NCI-H748 treated with DMSO at 0.1 percent for 48 hours (cell line): Measurements from ENCODE around the gene TDRD7.

Experiments used
- DNase-seq: peaks from one replicate; lab custom pipeline; 2025; lab: John Stamatoyannopoulos, UW

Gene TDRD7

DNA sequence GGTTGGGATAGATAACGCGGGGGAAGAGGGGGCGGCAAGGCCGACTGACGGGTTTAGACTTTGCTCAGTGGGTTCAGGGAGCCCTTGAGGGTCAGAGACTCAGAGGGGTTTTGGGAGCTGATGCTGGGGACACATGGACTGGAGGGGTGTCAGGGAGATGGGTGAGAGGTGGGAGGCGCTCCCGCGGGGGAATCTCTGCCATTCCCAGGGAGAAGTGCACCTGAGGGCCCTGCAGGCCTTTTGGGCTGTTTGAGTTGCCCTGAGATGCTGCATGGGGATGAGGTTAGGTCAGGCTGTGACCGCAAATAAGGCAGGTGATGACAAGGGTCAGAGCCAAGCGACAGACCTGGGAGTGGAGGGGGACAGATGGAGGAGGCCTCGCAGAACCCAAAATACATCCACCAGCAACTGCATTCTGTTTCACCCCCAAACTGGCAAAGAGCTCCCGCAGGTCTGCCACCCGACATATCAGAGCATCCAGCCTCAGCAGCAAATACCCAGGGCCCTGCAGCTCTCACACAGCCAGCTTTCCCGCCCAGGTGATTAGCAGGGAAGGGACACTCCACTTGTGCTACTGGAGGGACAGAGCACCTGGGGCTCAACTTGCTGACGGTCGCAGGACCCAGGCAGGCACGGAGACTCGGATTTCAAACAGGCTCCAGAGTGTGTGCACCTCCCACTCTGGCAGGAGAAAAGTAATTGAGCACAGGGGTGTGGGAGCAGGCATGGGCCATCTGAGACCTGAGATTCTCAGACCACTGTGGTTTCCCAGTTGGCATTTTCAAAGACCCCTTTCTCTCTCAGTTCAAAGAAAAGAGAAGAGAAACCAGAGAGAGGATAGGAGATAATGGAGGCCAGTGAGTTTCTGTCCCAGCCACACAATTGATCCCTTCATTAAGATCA is 116.0 kb downstream of the TDRD7 start:
- no peak for DNase-seq

GRCh38 chr9:97528529-97529230 is 116.8 kb downstream of the TDRD7 start:
- no peak for DNase-seq

- no peak for DNase-seq
Measured at GRCh38 chr9:97529363-97530076, 117.6 kb downstream of the TDRD7 start.

DNA sequence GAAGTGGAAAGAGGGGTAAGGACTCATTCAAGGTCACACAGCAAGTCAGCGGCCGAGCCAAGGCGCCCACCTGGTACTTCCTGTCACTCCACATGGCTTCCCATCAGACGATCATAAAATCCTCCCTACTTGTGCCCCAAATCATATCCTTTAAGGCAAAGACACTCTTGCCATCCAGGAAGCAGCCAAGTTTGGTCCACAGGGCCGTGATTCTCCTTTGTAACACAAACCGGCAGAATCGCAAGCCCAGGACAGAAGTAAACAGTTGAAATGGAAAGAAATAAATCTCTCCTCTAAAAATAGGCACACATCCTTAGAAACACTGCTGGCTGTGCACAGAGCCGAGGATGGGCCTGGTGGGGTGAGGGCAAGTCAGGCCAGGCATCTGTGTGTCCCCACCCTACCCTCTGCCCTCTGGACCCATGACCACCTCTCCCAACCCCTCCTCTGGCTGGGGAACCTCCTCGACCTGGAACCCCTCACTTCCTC is 120.0 kb downstream of the TDRD7 start:
- no peak for DNase-seq

DNA sequence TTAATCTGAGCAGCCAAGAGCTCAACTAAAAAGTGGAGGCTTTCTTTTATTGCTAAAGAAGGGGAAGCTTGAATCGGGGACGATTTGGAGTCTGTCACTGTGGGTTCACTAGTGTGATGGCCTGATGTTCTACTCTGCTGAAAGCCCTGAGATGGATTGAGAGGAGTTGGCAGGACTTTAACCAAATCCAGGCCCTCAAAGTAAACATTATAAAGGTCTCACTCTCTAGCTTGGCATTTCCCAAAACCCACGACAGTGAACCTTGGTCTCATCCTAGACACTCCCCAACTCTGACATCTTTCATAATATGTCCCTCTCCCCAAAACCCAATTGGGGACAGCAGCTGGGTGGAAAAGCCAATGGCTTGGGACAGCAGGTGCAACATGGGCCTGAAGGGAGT is 122.3 kb downstream of the TDRD7 start:
- no peak for DNase-seq

DNA sequence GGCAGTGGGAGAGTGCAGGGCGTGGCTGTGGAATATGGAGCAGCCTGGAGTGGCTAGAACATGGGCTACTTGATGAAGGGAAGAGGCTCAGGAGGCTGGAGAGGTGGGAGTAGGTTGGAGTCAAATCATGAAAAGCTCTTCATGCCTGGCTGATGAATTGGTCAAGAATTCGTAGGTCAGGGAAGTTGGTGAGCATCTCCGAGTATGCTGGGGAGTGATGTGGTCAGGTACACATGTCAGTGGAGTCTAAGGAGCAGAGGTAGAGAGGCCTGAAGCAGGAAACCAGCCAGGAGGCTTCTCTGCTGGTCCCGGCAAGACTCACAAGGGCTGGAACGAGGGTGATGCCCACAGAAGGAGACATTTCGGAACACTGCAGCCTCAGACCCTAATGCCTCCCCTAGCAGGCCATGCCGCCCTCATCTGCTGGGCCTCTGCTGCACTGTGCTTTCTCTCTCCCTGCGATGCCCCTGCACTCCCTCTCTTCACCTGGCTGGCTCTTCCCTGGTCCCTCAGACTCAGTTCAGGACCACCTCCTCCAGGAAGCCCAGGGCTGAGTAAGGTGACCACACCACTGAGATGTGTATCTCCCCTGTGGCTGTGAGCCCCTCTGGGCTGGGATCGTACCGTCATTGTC is 123.2 kb downstream of the TDRD7 start:
- no peak for DNase-seq

GRCh38 chr9:97535771-97536170 is 123.9 kb downstream of the TDRD7 start:
- no peak for DNase-seq

GRCh38 chr9:97536480-97536879 is 124.6 kb downstream of the TDRD7 start:
- DNase-seq = no peak

GRCh38 chr9:97543561-97543960 is 131.7 kb downstream of the TDRD7 start:
- DNase-seq = peak; percentile 4

DNA sequence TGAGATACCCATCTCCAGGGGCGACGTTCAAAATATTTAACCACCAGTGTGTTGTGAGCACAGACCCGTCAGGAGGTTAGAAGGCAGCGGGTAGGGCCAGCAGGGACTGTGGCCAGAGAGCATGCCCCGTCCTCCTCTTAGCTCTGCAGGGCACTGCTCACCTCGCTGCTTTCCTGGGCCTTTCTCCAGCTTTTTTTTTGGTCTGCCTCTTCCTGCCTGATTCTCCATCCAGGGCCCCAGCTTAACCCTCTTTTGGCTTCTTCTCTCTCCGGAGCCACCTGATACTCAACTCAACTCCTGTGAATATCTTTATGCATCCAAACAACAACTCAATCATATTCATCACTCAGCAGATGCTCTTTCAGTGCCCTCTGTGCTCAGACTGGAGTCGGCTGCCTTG is 133.6 kb downstream of the TDRD7 start:
- no peak for DNase-seq
